Measurements from ENCODE around the gene PDXK.

DNA sequence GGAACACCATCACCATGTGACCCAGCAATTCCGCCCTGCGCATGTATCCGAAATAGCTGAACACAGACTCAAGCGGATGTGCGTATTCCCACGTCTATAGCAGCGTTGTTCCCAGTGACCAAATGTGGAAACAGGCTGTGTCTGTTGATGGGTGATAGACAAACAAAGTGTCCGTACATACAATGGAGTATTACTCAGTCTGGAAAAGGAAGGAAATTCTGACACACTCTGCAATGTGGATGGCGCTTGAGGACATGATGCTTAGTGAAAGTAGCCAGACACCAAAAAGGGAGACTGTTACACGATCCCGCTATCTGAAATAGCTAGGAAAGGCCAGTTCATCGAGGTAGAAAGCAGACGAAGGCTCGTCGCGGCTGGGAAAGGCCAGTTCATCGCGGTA is 25.8 kb downstream of the PDXK start:
- TF ChIP-seq FOXM1 (IDR thresholded peaks at IDR 0.05; ENCODE audit: borderline replicate concordance, low read depth): no peak
- TF ChIP-seq RAD21 (IDR thresholded peaks at IDR 0.05; ENCODE audit: low read depth): no peak
- TF ChIP-seq ZBTB7A (IDR thresholded peaks at IDR 0.05; ENCODE audit: low read depth): no peak
- TF ChIP-seq, protein P1, sequence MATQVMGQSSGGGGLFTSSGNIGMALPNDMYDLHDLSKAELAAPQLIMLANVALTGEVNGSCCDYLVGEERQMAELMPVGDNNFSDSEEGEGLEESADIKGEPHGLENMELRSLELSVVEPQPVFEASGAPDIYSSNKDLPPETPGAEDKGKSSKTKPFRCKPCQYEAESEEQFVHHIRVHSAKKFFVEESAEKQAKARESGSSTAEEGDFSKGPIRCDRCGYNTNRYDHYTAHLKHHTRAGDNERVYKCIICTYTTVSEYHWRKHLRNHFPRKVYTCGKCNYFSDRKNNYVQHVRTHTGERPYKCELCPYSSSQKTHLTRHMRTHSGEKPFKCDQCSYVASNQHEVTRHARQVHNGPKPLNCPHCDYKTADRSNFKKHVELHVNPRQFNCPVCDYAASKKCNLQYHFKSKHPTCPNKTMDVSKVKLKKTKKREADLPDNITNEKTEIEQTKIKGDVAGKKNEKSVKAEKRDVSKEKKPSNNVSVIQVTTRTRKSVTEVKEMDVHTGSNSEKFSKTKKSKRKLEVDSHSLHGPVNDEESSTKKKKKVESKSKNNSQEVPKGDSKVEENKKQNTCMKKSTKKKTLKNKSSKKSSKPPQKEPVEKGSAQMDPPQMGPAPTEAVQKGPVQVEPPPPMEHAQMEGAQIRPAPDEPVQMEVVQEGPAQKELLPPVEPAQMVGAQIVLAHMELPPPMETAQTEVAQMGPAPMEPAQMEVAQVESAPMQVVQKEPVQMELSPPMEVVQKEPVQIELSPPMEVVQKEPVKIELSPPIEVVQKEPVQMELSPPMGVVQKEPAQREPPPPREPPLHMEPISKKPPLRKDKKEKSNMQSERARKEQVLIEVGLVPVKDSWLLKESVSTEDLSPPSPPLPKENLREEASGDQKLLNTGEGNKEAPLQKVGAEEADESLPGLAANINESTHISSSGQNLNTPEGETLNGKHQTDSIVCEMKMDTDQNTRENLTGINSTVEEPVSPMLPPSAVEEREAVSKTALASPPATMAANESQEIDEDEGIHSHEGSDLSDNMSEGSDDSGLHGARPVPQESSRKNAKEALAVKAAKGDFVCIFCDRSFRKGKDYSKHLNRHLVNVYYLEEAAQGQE (IDR thresholded peaks at IDR 0.05; ENCODE audit: low read depth): no peak

Data from Ishikawa (cell line).